H1 (cell line): ENCODE measurements around the gene ARMC5.

Experiments used
- BCL11A ChIP-seq, 2 experiments: IDR thresholded peaks; one replicate each; pipeline ENCODE4 v1.6.1; 2011; ENCODE audit warnings: low read depth in 2 of 2, low read length in 2 of 2, mild to moderate bottlenecking in 2 of 2
- BRCA1 ChIP-seq: IDR thresholded peaks from 2 replicates; pipeline ENCODE4 v1.6.1; 2012; ENCODE audit warnings: low read depth, low read length, improper control_type of control experiment
- CTCF ChIP-seq, 3 experiments: IDR thresholded peaks; 1 replicate in 2 of 3; 2 replicates in 1 of 3; pipeline versions ENCODE4 v1.5.1 to v1.6.1; 2011; ENCODE audit warnings: low read length in 3 of 3, mild to moderate bottlenecking in 3 of 3, inconsistent platforms in 2 of 3, low read depth in 1 of 3, moderate library complexity in 1 of 3; ENCODE audit not compliant: insufficient read depth in 1 of 3; ENCODE audit errors: control extremely low read depth in 1 of 3
- EZH2 ChIP-seq: fragments of 200-600 bp; sonication (generic); IDR thresholded peaks from 2 replicates; pipeline ENCODE4 v1.7.1; 2012; ENCODE audit warnings: low read depth, mild to moderate bottlenecking, moderate library complexity, low read length, inconsistent platforms; ENCODE audit not compliant: severe bottlenecking
- GABPA ChIP-seq: IDR thresholded peaks from 2 replicates; pipeline ENCODE4 v1.6.1; 2011; ENCODE audit warnings: mild to moderate bottlenecking, low read length, moderate library complexity, borderline replicate concordance; ENCODE audit not compliant: insufficient read depth
- HDAC2 ChIP-seq, 2 experiments: fragments of 300-600 bp in 1 of 2; sonication (generic) in 1 of 2; IDR thresholded peaks; 2 replicates each; pipeline ENCODE4 v1.6.1; 2011 to 2012; ENCODE audit warnings: low read depth in 2 of 2, low read length in 2 of 2, mild to moderate bottlenecking in 2 of 2, moderate library complexity in 2 of 2, borderline replicate concordance in 1 of 2, inconsistent platforms in 1 of 2
- POLR2A ChIP-seq, 2 experiments: IDR thresholded peaks; 1 replicate in 1 of 2; 2 replicates in 1 of 2; pipeline ENCODE4 v1.6.1; 2011; ENCODE audit warnings: low read depth in 2 of 2, low read length in 2 of 2, mild to moderate bottlenecking in 2 of 2; ENCODE audit errors: control extremely low read depth in 1 of 2
- RAD21 ChIP-seq, 2 experiments: IDR thresholded peaks in 1 of 2; conservative IDR thresholded peaks in 1 of 2; 2 replicates each; pipeline ENCODE4 v1.6.1; 2011; ENCODE audit warnings: low read depth in 2 of 2, low read length in 2 of 2, improper control_type of control experiment in 1 of 2, inconsistent platforms in 1 of 2, mild to moderate bottlenecking in 1 of 2, moderate library complexity in 1 of 2
- RFX5 ChIP-seq: IDR thresholded peaks from 2 replicates; pipeline ENCODE4 v1.6.1; 2011; ENCODE audit warnings: low read depth, low read length, improper control_type of control experiment, borderline replicate concordance
- RNF2 ChIP-seq: fragments of 200-900, 300-1000 bp; sonication (generic); IDR thresholded peaks from 2 replicates; pipeline ENCODE4 v1.7.1; 2016; ENCODE audit warnings: borderline replicate concordance, low read depth, mild to moderate bottlenecking, antibody characterized with exemption, low read length; ENCODE audit not compliant: poor library complexity, severe bottlenecking; ENCODE audit errors: missing control alignments
- SUZ12 ChIP-seq: fragments of 200-600 bp; sonication (generic); IDR thresholded peaks from 2 replicates; pipeline ENCODE4 v1.6.1; 2012; ENCODE audit warnings: mild to moderate bottlenecking, inconsistent platforms, low read length, moderate library complexity, mixed read lengths
- TBP ChIP-seq: IDR thresholded peaks from 2 replicates; pipeline ENCODE4 v1.6.1; 2011; ENCODE audit warnings: low read depth, low read length, improper control_type of control experiment

- TF ChIP-seq SUZ12: no peak
- no peak for TF ChIP-seq CTCF (IDR thresholded peaks at IDR 0.05; ENCODE audit: control extremely low read depth in 1 of 3, insufficient read depth in 1 of 3, low read depth in 1 of 3, low read length in 3 of 3)
- no peak for TF ChIP-seq RNF2
- TF ChIP-seq BCL11A (IDR thresholded peaks at IDR 0.05; ENCODE audit: low read depth in 2 of 2, low read length in 2 of 2): no peak
- no peak for TF ChIP-seq RFX5
- no peak for TF ChIP-seq GABPA
- no peak for TF ChIP-seq EZH2
- no peak for TF ChIP-seq HDAC2 (IDR thresholded peaks at IDR 0.05; ENCODE audit: borderline replicate concordance in 1 of 2, low read depth in 2 of 2, low read length in 2 of 2)
- TF ChIP-seq TBP: no peak
- no peak for TF ChIP-seq RAD21 (IDR thresholded peaks at IDR 0.05 in 1 of 2, conservative IDR thresholded peaks at IDR 0.05 in 1 of 2; ENCODE audit: low read depth in 2 of 2, low read length in 2 of 2)
- TF ChIP-seq BRCA1: no peak
- TF ChIP-seq POLR2A (IDR thresholded peaks at IDR 0.05; ENCODE audit: control extremely low read depth in 1 of 2, low read depth in 2 of 2, low read length in 2 of 2): no peak
These were observed 23.8 kb downstream of the ARMC5 start, which contains the start of gene SLC5A2 for GRCh38 chr16:31483081-31483480.
